Stomach (tissue), 4 donors: ENCODE data around the gene ASTN1.

ENCODE experiments used
- CTCF ChIP-seq, 7 experiments: fragments of 450-650 bp in 4 of 7; fragments of 200-600 bp in 3 of 7; sonication (generic) in 3 of 7; IDR thresholded peaks; one replicate each; pipeline ENCODE4 v1.5.1; 2016 to 2019; ENCODE audit warnings: antibody characterized with exemption in 7 of 7, control low read depth in 2 of 7, mild to moderate bottlenecking in 1 of 7
- POLR2A ChIP-seq, 4 donors: fragments of 450-650 bp; IDR thresholded peaks; one replicate each; pipeline ENCODE4 v1.6.1; 2016; ENCODE audit warnings: antibody characterized with exemption in 4 of 4, control low read depth in 2 of 4, mild to moderate bottlenecking in 1 of 4, moderate library complexity in 1 of 4

DNA sequence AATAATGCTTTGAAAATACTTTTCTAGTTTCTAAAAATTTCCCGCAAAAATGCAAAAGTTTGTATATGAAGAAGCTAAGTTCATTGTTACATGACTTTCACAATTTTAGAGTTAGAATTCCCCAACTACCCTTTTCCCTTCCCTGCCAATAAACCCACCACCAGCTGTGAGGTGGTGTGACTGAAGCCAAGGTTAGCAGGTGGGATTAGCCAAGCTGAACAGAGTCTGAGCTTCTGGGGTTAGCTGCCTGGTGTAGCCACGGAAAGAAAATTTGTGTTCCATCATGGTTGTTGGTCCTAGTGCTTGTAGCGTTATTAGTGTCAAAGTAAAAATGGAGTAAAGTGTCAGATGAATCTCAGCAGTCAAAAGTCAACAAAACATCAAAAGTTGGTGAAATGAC lies 110.9 kb downstream of the ASTN1 start:
- TF ChIP-seq CTCF (IDR thresholded peaks at IDR 0.05) (no peak), POLR2A (IDR thresholded peaks at IDR 0.05) (no peak)
